GM12874 (cell line): ENCODE results near the gene PCED1B.

ENCODE experiments used
- CTCF ChIP-seq: IDR thresholded peaks from 2 replicates; pipeline ENCODE4 v1.5.1; 2011; ENCODE audit warnings: low read depth, mild to moderate bottlenecking, control low read depth, low read length, moderate library complexity; ENCODE audit not compliant: insufficient read depth

Gene PCED1B

DNA sequence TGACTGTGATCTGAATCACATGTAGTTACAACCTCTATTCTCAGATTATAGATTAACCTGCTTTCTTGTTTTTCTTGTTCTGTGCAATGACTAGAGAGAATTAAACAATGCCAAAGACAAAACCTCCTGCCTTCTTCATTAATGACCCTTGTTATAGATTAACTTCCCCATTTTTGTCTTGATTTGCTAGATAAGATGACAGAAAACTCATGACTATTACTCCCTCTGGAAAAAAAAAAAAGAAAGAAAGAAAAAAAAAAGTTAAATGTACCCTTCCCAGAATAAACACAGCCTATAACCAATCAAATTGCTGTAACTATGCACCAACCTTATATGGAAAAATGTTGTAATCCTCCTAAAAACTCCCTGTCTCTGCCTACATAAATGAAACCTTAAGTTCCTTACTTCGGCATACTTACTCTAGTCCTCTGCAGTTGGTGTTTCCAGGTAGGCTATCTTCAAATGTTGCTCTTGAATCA, 41.1 kb upstream of the PCED1B start:
- TF ChIP-seq CTCF = no peak

DNA sequence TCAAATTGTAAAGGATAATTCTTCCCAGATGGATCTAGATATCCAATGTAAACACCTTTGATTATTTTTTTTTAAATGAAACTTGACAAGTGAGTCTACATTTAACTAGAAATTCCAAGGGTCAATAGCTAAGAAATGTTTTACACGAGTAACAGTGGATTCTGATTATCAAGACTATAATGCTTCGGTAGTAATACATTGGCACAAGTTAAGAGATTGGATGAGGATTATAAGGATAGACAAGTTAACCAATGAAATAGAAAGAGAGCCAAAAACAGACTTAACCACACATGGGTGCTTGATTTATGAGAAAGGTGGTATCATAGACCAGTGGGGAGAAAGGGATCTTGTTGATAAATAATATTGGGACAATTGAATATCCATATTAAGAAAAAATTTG, 40.3 kb upstream of the PCED1B start:
- TF ChIP-seq CTCF = no peak

DNA sequence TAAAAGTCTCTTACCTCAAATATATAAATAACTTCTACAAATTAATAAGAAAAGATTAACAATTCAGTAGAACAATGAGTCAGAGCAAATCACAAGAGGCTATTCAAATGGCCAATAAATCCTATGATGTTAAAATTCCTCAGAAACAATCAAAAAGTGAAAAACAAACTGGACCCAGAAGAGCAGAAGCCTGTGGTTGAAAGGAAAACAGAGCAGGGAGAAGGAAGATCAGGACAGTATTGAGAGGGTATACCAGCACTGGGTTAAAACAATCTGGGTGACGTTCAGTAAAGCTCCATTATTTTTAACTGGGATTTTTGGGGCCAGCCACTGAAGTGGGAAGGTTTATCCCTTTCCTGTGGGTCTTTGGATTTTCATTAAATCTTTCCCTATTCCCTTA, 39.7 kb upstream of the PCED1B start:
- no peak for TF ChIP-seq CTCF

- TF ChIP-seq CTCF = no peak
These were observed 38.1 kb upstream of the PCED1B start for GRCh38 chr12:47041327-47041726.

DNA sequence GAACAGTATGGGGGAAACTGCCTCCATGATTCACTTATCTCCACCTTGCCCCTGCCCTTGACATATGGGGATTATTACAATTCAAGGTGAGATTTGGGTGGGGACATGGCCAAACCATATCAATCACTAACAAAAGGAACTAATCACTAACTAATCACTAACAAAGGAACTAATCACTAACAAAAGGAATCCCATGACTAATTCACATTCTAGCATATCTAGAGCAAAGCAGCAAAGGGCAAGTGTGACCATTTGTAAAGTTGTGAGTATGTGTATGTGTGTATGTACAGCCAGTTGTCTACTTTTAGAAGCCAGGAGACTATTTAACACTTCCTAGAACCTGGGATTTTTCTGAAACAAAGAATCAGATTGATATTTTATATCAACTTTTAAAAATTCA, 30.9 kb upstream of the PCED1B start:
- no peak for TF ChIP-seq CTCF

GRCh38 chr12:47052274-47052673, 27.1 kb upstream of the PCED1B start:
- TF ChIP-seq CTCF = no peak

GRCh38 chr12:47053961-47054360, 25.5 kb upstream of the PCED1B start:
- no peak for TF ChIP-seq CTCF

DNA sequence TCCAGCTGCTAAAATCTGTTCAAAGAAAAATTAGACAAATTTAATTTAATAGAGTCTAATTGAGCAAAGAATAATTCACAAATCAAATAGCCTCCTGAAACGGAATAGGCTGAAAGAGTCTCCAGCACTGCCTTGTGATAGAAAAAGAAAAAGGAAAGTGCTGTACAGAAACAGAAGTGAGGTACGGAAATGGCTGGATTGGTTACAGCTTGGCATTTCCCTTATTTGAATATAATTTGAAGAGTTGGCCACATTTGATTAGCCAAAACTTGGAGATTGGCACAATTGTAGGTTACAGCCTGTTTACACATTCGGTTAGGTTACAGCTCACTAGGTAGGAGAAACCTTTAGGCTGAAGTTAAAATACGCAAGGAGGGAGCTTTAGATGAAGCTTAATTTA, 24.8 kb upstream of the PCED1B start:
- no peak for TF ChIP-seq CTCF
